ENCODE data around the gene GPX6. TPM values are rescaled to one million over a fixed set of nuclear protein-coding genes. Genes with fewer than 3 reads are reported as not detected.

GPX6 gene
- total and polyA plus RNA-seq, 2 of the 13 experiments (the other 11 are each of a cell fraction or from before 2014, with no cell fraction given), result not detected

GRCh38 chr6:28542440-28543296 lies 27.1 kb upstream of the GPX6 start (continued):
- TF ChIP-seq, protein P1, sequence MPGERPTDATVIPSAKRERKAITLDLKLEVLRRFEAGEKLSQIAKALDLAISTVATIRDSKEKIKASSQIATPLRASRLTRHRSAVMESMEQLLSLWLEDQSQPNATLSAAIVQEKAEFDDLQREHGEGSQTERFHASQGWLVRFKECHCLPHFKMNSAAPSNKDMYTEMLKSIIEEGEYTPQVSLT (CRISPR knock-in tag; IDR thresholded peaks at IDR 0.05; ENCODE audit: borderline replicate concordance, low read depth), result peak; percentile 65; the same call in 1 of the 2 replicates
- TF ChIP-seq TP53 (CRISPR knock-in tag; conservative IDR thresholded peaks at IDR 0.05), result no peak
- TF ChIP-seq ZNF704 (CRISPR knock-in tag; IDR thresholded peaks at IDR 0.05; ENCODE audit: borderline replicate concordance), result no peak
- 0 out of 2 replicates have a peak, but pooled peaks have one; percentile 33 for TF ChIP-seq KLF11 (CRISPR knock-in tag; IDR thresholded peaks at IDR 0.05)
- TF ChIP-seq IRX3 (CRISPR knock-in tag; IDR thresholded peaks at IDR 0.05; ENCODE audit: borderline replicate concordance, low read depth), result no peak
- TF ChIP-seq ZBTB37 (CRISPR knock-in tag; IDR thresholded peaks at IDR 0.05), result no peak
- no peak for TF ChIP-seq ZNF780A (CRISPR knock-in tag; IDR thresholded peaks at IDR 0.05)
- TF ChIP-seq ZNF777 (CRISPR knock-in tag; IDR thresholded peaks at IDR 0.05), result 0 out of 2 replicates have a peak, but pooled peaks have one; percentile 15
- no peak for TF ChIP-seq ZBTB42 (CRISPR knock-in tag; IDR thresholded peaks at IDR 0.05)
- no peak for TF ChIP-seq DR1 (CRISPR knock-in tag; IDR thresholded peaks at IDR 0.05)
- TF ChIP-seq SETDB1 (CRISPR knock-in tag; IDR thresholded peaks at IDR 0.05; ENCODE audit: borderline replicate concordance), result no peak
- TF ChIP-seq RORA (CRISPR knock-in tag; IDR thresholded peaks at IDR 0.05), result peak; percentile 46; the same call in 1 of the 2 replicates
- TF ChIP-seq AGO2 (optimal IDR thresholded peaks at IDR 0.05; ENCODE audit: low read depth, low read length), result no peak
- no peak for TF ChIP-seq MEIS2 (CRISPR knock-in tag; IDR thresholded peaks at IDR 0.05)
- no peak; the same call in 1 of the 2 replicates for TF ChIP-seq GLI4 (CRISPR knock-in tag; IDR thresholded peaks at IDR 0.05; ENCODE audit: borderline replicate concordance)
- TF ChIP-seq SRSF9 (IDR thresholded peaks at IDR 0.05; ENCODE audit: borderline replicate concordance, insufficient read depth, low read depth, low read length, poor library complexity, severe bottlenecking), result no peak
- TF ChIP-seq KDM5A (IDR thresholded peaks at IDR 0.05; ENCODE audit: borderline replicate concordance, low read length), result peak; percentile 48; the same call in 1 of the 2 replicates
- no peak for TF ChIP-seq NBN (conservative IDR thresholded peaks at IDR 0.05)
- TF ChIP-seq ZNF276 (CRISPR knock-in tag; IDR thresholded peaks at IDR 0.05; ENCODE audit: low read depth), result no peak
- TF ChIP-seq, protein P2, sequence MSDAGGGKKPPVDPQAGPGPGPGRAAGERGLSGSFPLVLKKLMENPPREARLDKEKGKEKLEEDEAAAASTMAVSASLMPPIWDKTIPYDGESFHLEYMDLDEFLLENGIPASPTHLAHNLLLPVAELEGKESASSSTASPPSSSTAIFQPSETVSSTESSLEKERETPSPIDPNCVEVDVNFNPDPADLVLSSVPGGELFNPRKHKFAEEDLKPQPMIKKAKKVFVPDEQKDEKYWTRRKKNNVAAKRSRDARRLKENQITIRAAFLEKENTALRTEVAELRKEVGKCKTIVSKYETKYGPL (CRISPR knock-in tag; IDR thresholded peaks at IDR 0.05), result no peak
- TF ChIP-seq ZNF20 (CRISPR knock-in tag; IDR thresholded peaks at IDR 0.05), result no peak
- TF ChIP-seq RFX3 (CRISPR knock-in tag; IDR thresholded peaks at IDR 0.05), result peak; percentile 12; the same call in 1 of the 2 replicates
- peak; percentile 97 for TF ChIP-seq ZNF24 (IDR thresholded peaks at IDR 0.05)
